MM.1S (cell line): ENCODE data around the gene TIMP2.

Experiments used
- DNase-seq: peaks from one replicate; pipeline ENCODE4 v3.0.0-alpha.2; 2015
- H2AFZ ChIP-seq: fragments of 300-600 bp; sonication (generic); 2 replicates; pipeline ENCODE4 v1.6.0; 2016; ENCODE audit warnings: antibody characterized with exemption, low read length
- H3F3A ChIP-seq: fragments of 300-600 bp; sonication (generic); 2 replicates; pipeline ENCODE4 v1.6.1; 2016; ENCODE audit warnings: mild to moderate bottlenecking, antibody characterized with exemption, low read length, moderate library complexity, mixed read lengths; ENCODE audit not compliant: insufficient read depth
- H3K27ac ChIP-seq: fragments of 300-600 bp; sonication (generic); 2 replicates; pipeline ENCODE4 v1.5.1; 2016; ENCODE audit warnings: mild to moderate bottlenecking, low read length
- H3K27me3 ChIP-seq: fragments of 300-600 bp; sonication (generic); replicated peaks from 2 replicates; pipeline ENCODE4 v1.6.0; 2016; ENCODE audit warnings: low read length; ENCODE audit not compliant: insufficient read depth
- H3K36me3 ChIP-seq: fragments of 300-600 bp; sonication (generic); replicated peaks from 2 replicates; pipeline ENCODE4 v1.6.1; 2016; ENCODE audit warnings: mild to moderate bottlenecking, low read length, mixed read lengths; ENCODE audit not compliant: insufficient read depth
- H3K4me1 ChIP-seq: fragments of 300-600 bp; sonication (generic); 2 replicates; pipeline ENCODE4 v1.6.1; 2016; ENCODE audit warnings: low read length, mixed read lengths
- H3K4me2 ChIP-seq: fragments of 300-600 bp; sonication (generic); 2 replicates; pipeline ENCODE4 v1.6.0; 2016; ENCODE audit warnings: low read depth, low read length
- H3K4me3 ChIP-seq: fragments of 300-600 bp; sonication (generic); 2 replicates; pipeline ENCODE4 v1.5.1; 2016; ENCODE audit warnings: low read length, mixed read lengths
- H3K79me2 ChIP-seq: fragments of 300-600 bp; sonication (generic); 2 replicates; pipeline ENCODE4 v1.6.1; 2016; ENCODE audit warnings: mixed run types, low read length, mixed read lengths
- H3K9ac ChIP-seq: fragments of 300-600 bp; sonication (generic); 2 replicates; pipeline ENCODE4 v1.6.1; 2016; ENCODE audit warnings: low read length, mixed read lengths
- H3K9me2 ChIP-seq: fragments of 300-600 bp; sonication (generic); replicated peaks from 2 replicates; pipeline ENCODE4 v1.6.1; 2016; ENCODE audit warnings: mild to moderate bottlenecking, low read length, mixed read lengths; ENCODE audit not compliant: insufficient read depth
- H3K9me3 ChIP-seq: fragments of 300-600 bp; sonication (generic); replicated peaks from 2 replicates; pipeline ENCODE4 v1.6.1; 2016; ENCODE audit warnings: mild to moderate bottlenecking, low read length, mixed read lengths; ENCODE audit not compliant: insufficient read depth
- H4K20me1 ChIP-seq: fragments of 300-600 bp; sonication (generic); 2 replicates; pipeline ENCODE4 v1.6.1; 2016; ENCODE audit warnings: mild to moderate bottlenecking, low read length, moderate library complexity, mixed read lengths; ENCODE audit not compliant: insufficient read depth
- CTCF ChIP-seq: fragments of 300-600 bp; sonication (generic); IDR thresholded peaks from 2 replicates; pipeline ENCODE4 v1.5.1; 2016; ENCODE audit warnings: antibody characterized with exemption, low read length, mixed read lengths
- EZH2 ChIP-seq: fragments of 300-600 bp; sonication (generic); optimal IDR thresholded peaks from 2 replicates; pipeline ENCODE3; 2017; ENCODE audit warnings: low read depth, mild to moderate bottlenecking, antibody characterized with exemption, low read length, mixed read lengths
- EZH2phosphoT487 ChIP-seq: fragments of 300-600 bp; sonication (generic); IDR thresholded peaks from 2 replicates; pipeline ENCODE4 v1.6.1; 2018; ENCODE audit warnings: antibody characterized with exemption, low read length

Gene TIMP2

GRCh38 chr17:78834571-78834970, 90.6 kb downstream of the TIMP2 start:
- Histone ChIP-seq H3K27me3 (no peaks in the 10 kb centered on the region), H4K20me1 (0 out of 2 replicates have a peak, but pooled peaks cover 6% of the 10 kb centered on the region), H3K9me3 (no peaks in the 10 kb centered on the region), H3K79me2 (peaks cover 93% of the 10 kb centered on the region), H3K36me3 (peaks cover 23% of the 10 kb centered on the region; the same call in 1 of the 2 replicates), H3K27ac (no peak overlapping the region), H3K4me3 (no peak overlapping the region), H2AFZ (no peak overlapping the region), H3K9me2 (no peaks in the 10 kb centered on the region), H3K4me1 (peaks cover 8% of the 10 kb centered on the region), H3K4me2 (no peak overlapping the region), H3F3A (no peaks in the 10 kb centered on the region), H3K9ac (no peak overlapping the region)
- no peak for DNase-seq
- no peak for TF ChIP-seq CTCF
- no peak for TF ChIP-seq EZH2
- no peak for TF ChIP-seq EZH2phosphoT487

GRCh38 chr17:78832541-78832810, 92.7 kb downstream of the TIMP2 start:
- Histone ChIP-seq H3F3A (no peaks in the 10 kb centered on the region; the same call in 1 of the 2 replicates), H2AFZ (no peak overlapping the region), H3K27ac (no peak overlapping the region), H3K79me2 (peaks cover 93% of the 10 kb centered on the region), H3K4me1 (no peaks in the 10 kb centered on the region), H3K9me3 (no peaks in the 10 kb centered on the region), H3K9me2 (no peaks in the 10 kb centered on the region), H3K4me3 (no peak overlapping the region), H3K4me2 (no peak overlapping the region), H4K20me1 (no peaks in the 10 kb centered on the region), H3K27me3 (no peaks in the 10 kb centered on the region), H3K9ac (no peak overlapping the region), H3K36me3 (peaks cover 39% of the 10 kb centered on the region; the same call in 1 of the 2 replicates)
- TF ChIP-seq EZH2phosphoT487: no peak
- no peak for TF ChIP-seq CTCF
- TF ChIP-seq EZH2: no peak
- no peak for DNase-seq

GRCh38 chr17:78831688-78832540, 93.3 kb downstream of the TIMP2 start:
- Histone ChIP-seq H3K9me3 (no peaks in the 10 kb centered on the region), H3K27me3 (no peaks in the 10 kb centered on the region), H3K4me3 (no peak overlapping the region), H4K20me1 (no peaks in the 10 kb centered on the region), H2AFZ (no peak overlapping the region), H3K79me2 (peaks cover 91% of the 10 kb centered on the region), H3K27ac (no peak overlapping the region), H3K4me2 (no peak overlapping the region), H3F3A (no peaks in the 10 kb centered on the region; the same call in 1 of the 2 replicates), H3K9ac (no peak overlapping the region), H3K4me1 (no peaks in the 10 kb centered on the region), H3K9me2 (no peaks in the 10 kb centered on the region), H3K36me3 (peaks cover 39% of the 10 kb centered on the region; the same call in 1 of the 2 replicates)
- DNase-seq: no peak
- no peak for TF ChIP-seq CTCF
- TF ChIP-seq EZH2phosphoT487: no peak
- TF ChIP-seq EZH2: no peak
